GM18508 (cell line): ENCODE results near the gene PLS3.

Source experiments
- ATAC-seq: cut with Tn5 transposase; IDR thresholded peaks from one replicate; pipeline ENCODE4 v1.9.1; 2021; ENCODE audit warnings: moderate number of reproducible peaks; ENCODE audit not compliant: insufficient read depth, unreplicated experiment

Gene PLS3

DNA sequence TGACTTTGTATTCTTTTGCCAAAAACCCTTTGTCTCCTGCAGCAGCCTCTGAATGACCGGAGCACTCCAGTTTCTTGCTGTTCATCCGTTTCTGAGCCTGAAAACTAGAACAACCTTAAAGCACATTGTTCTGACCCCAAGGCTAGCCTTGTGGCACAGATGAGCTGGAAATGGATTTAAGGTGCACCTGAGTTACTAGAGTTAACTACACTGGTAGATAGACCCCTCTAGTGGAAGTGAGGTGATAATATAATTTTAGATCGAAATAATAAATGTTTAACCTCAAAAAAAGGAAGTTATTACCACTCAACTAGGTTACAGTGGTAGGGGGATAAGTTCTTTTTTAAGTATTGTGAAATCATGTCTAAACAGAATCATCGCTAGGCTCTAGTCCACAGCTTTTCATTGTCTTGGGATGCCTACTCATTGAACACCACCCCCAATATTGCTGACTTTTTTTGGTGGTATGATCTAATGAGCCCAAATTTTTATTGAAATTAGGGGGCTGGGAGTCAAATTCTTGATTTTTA lies 2.7 kb downstream of the PLS3 start:
- no peak for ATAC-seq

DNA sequence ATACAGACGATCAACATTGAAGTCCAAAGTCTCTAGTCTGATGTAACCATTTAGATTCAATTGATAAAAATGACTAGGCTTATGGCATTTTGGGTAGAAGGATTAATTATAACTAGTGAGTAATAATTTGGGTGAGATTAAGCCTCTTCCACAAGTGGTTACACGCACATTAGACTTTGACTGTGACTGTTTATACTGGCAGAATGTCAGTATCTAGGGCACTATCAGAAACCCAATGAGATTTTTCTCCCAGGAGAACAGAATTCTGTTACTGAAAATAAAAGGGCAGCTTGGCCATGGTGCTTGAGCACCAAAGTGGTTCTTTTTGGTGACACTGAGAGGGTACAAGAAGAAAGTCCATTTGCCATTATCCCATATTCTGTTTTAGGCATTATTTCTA lies 3.3 kb downstream of the PLS3 start:
- ATAC-seq, result no peak

DNA sequence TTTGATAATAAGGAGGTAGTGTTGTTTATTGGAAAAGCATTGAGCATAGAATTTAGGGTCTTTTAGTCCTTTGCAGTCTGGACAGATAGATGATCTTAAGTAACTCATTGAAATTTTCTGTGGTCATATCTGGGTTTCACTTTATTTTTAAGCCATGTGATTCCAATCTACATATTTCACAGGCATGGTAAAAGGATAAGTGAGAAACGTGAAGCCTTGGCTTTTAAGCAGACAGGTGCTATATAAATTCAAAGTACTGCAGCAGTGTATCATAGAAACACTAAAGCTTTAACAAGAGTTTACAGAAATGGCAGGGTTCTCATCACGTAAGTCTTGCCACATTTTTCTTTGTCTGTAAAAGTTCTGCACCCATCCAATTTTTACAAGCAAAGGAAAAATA lies 4.9 kb downstream of the PLS3 start:
- ATAC-seq, result no peak

DNA sequence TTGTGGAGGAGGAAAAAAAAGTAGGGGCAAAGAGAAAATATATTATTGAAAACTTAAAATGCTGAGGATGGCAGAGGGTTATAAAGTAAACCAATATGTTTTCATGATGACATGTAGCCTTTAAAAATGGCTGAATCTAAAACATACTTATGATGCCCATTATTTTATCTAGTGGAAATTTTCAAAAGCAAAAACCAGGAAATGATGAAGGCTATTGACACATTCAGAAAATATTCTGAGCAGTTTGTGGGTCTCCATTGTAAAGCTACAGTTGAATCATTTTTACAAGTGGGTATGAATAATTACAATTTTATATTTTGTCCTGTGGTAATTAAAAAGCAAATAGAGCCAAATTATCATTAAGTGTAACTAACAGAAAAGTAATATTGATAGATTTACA lies 10.7 kb downstream of the PLS3 start:
- ATAC-seq, result no peak

DNA sequence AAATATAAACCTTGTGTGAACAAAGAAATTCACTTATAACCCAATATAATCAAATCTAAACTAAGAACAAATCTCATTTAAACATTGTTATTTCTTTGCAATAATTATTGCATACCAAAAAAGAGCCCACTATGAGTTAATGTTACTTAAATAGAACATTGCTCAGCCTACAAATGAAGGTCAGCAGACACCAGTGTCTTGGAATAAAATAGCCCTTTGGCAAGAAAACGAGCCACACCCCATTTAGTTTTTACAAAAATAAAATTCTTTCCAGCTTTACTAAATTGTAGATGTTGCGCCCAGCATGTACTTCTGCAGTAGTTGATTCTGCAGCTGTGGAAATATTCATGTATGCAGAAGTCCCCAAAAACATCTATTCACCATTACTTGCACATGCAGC lies 12.2 kb downstream of the PLS3 start:
- no peak for ATAC-seq

DNA sequence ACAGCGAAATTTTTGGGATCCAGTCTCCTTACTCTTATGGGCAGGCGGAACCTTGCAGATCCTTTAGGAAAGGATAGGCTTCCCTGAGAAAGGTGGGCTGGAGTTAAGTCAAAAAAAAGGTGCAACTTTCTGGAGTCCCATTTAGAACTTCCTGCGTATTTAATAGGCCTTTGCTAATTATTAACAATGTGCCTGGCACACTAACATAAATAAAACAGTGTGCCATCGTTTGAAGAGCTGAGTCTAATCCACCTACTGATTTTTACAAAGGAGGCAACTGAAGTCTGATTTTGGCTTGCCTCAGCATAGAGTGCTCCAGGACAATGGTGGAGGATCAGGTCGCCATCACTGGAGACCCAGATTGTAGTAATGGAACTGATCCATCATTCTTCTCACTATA lies 15.7 kb downstream of the PLS3 start:
- no peak for ATAC-seq

DNA sequence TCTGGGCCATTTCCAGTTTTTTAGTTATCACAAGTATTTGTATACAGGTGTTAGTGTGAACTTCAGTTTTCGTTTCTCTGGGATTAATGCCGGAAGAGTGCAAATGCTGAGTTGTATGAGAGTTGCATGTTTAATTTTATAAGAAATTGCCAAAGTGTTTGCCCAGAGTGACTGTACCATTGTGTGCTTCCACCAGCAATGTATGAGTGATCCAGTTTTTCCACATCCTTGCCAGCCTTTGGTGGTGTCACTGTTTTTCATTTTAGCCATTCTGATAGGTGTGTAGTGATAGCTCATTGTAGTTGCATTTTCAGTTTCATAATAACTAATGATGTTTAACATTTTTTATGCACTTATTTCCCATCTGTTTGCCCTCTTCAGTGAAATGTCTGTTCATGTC lies 18.4 kb downstream of the PLS3 start:
- no peak for ATAC-seq

DNA sequence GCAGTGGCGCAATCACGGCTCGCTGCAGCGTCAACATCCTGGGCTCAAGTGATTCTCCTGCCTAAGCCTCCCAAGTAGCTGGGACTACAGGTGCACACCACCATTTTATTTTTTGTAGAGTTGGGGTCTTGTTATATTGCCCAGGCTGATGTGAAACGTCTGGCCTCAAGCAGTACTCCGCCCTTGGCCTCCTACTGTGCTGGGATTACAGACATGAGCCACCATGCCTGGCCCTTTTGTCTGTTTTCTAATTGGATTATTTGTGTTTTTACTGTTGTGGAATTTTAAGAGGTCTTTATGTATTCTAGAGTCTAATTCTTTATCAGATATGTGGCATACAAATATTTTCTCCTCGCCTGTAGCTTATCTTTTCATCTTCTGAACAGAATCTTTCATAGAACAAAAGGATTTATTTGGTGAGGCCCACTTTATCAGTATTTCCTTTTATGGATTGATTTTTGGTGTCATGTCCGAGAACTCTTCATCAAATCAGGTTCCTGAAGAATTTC lies 18.9 kb downstream of the PLS3 start:
- ATAC-seq, result no peak

DNA sequence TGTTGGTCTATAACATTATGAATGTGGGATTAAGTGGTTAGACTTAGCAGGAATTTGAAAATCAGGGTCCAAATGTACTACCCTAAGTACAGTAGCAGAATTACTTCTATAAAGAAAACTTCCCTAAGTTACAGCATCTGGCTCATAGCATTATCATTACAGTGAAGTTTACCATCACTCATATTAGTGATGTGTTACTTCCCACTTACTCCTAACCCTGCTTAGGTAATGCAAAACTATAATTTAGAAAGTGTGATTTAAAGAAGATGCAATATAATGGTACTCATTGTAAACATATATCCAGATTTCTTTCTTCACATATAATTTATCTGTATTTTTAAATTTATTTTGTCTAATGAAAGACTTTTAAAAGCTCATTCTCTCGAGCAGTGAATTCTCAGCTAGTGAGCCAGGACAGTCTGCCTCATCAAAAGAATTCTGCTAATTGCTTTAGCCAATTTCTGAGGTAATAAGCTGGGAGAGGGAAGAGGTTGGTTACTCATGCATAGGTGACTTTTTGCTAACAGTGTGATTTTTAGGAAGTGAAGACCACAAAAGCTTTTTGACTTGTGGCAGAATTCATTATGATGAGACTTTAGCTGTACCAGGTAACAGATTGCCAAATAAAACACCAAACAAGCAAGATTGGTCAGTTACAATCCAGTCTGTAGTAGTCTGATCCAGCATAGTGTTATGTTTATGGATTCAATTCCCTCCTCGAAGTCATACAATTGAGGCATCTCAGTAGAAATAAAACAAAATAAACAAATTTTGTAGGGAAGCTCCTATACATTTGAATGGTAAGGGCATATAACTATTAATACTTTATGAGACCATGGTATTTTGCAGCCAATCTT lies 21.0 kb downstream of the PLS3 start:
- ATAC-seq, result no peak

DNA sequence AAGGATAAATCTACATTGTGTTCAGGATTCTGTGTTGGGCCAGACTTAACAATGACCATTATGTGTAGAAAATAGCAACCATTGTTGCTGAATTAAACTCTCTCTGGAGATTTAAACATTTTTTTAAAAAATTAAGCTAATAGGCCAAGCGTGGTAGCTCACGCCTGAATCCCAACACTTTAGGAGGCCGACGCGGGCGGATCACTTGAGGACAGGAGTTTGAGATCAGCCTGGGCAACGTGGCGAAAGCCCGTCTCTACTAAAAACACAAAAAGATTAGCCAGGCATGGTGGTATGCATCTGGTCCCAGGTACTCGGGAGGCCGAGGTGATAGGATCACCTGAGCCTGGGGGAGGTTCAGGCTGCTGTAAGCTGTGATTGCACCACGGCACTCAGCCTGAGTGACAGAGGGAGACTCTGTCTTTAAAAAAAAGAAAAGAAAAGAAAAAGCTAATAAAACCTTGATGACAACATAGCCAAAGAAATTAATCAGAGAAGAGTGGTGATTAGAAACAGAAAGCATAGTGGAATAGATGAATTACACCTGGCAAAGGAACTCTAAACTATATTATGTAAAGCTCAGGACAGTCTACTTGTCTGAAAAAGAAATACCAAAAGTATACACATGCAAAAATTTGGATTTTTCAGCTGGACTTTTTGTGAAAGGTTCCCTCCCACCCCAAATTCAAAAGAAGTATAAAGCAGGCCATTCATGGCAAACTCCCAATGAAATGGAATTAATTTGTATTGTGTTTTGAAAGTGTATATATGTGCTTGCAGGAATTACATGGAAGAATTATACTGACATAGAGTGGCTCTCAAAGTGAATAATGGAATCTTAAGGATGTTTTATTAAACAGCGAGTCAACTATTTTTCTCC lies 21.9 kb downstream of the PLS3 start:
- ATAC-seq, result no peak

DNA sequence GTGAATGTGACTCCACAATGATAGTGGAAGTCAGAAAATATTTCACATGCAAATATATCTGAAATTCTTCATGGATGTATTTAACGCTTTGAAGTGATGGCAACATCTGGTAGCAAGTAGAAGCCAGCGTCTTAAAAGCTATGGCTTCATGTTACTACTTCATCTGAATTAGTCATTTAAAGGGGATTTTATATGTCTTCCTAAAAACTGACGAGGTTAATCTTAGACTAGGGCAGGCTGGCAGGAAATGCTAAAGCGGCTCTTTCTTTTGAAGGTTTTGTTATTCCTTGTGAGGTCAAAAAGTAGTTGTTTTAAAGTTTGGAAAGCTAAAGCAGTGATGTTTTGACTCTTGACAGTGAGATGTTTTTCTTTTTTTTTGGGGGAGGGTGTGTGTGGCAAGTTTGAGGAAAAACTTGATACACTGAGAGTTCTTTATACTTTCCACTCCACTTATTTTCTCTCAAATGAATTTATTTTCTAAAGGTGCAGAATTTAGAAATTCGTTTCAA lies 22.6 kb downstream of the PLS3 start:
- no peak for ATAC-seq

DNA sequence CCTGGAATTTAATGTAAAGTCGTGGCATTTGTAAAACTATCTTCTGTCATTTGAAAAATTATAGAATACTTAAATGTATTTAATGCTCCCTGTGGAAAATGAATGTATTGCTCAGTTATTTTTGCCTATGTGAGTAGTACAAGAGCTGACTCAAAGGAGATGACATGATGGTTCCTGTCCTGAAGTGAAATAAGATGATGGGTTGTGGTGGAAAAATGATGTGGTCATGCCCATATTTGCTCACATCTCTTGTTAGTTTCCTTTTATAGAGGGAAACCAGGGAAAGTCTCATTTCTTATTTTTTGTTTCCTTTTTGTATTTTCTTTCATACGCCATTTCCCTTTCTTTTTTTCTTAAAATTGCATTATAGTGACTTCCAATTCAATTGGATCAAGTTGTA lies 23.7 kb downstream of the PLS3 start:
- no peak for ATAC-seq

DNA sequence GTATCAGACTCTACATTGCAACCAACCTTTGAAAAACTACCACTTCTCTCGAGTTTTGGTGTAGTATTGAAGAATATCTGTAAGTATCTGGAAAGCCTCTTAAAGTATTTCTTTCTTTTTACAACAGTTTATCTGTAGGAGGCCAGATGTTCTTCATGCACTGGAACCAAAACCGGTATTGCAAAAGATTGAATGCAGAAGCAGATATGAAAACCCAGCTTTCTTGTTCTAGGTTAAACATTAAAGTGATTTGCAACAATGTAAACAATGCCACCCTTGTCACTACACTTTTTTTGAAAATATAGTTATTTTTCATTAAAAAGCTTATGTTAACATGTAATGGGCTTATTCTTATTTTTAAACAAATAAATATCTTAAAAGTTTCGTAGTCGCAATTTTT lies 27.2 kb downstream of the PLS3 start:
- ATAC-seq, result no peak

DNA sequence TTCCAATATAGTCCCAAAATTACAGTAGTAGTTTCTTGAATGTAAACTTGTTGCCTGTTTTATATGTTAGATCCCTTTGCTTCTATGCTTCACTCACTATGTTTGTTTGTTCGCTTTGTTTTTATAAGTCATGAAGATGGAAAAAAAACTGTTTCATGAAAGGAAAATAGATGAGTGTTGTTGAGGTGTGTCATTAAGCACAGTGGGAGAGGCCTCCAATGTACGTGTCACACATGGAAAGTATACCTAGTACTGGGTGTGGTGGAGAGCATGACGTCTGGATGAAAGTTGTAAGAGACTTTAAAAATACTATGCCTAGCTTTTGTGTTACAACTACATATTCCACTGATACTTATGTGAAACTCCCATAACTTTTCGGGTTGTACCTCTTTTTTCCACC lies 28.4 kb downstream of the PLS3 start:
- no peak for ATAC-seq

DNA sequence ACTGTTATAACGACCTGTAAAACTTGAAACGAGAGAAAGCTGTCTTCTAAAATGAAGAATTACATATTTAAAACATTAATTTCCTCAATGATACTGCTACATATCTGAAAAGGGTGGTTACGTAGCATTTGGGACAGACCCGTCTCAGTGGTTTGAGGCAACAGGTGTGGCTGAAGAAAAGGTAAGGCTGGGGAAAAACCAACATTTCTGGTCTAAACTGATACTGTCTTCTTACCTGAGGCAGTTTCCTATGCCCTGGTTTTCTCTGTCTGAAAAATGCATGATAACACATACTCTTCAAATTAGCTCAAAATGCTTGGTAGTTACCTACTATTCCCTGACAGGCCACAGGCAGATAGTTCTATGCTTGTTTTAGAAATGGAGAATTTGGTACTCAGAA lies 30.4 kb downstream of the PLS3 start:
- no peak for ATAC-seq

DNA sequence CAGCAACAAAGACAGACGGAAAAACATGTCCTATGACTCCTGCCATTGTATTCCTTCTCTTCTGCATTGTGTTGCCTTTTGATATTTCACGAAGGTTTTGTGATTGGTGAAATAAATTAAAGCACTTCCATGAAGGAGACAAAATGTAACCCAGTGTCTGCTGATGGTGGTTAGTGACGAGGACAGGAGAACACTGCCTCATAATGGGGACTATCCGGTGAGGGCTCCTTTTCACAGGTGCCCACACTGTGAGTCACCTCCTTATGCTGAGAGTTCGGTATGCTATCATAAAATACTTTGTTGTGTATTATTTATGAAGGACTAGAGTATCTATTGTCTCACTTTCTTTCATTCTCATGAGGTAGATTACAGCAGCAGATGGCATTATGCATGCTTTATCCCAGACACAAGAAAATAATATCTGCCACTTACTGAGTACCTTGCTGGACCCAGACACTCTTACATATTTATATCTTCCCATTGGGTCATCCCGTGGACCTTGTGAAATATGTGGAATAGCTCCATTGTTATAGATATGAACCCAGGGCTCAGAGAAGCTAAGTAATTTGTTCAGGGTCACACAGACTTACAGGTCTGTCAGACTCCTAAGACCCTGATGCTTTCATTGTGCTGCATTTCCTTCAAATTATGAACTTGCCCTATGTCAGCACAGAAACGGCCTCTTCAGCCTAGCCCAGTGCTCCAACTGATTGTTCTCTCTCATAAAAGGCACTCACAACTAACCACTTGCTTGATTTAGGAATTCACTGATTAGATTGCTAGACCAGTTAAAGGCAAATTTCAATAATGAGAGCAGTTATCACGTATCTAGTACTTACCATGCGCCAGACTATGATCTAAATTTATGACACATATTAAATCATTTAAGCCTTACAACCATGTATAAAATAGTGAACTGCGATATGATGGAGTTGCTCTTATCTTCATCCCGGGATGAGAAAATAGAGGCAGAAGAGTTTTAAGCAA lies 31.2 kb downstream of the PLS3 start:
- no peak for ATAC-seq

DNA sequence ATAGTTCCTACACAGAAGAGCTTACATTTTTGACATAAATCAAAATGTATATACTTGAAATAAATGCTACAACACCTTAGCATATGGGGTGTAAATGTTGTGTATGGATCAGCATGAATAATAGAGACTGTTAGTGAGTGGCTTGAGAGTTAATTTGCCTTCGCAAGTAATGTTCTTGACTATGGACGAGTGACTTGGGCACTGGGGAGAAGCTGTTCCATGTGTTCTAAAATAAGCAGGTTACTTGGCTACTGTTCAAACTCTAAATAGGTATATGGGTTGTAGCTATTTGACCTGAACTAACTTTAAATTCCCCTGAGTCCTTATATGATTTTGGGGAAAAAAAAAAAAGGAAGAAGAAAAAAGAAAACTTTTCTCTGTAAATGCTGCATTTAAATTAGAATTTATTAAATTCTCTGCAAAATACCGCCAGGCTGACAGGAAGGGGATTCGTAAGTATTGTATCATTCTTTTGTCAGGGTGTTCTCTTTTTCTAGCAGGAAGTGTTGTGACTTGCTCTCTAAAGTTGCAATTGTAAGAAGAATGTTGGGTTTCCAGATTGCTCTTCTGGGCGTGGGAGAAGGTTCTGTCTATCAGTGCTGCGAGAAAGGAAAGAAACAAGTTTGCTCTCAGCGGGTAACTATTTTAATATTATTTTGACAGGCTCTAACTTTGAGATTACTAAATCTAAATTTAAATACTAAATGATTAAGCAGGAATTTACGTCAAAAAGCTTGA lies 32.2 kb downstream of the PLS3 start:
- no peak for ATAC-seq

DNA sequence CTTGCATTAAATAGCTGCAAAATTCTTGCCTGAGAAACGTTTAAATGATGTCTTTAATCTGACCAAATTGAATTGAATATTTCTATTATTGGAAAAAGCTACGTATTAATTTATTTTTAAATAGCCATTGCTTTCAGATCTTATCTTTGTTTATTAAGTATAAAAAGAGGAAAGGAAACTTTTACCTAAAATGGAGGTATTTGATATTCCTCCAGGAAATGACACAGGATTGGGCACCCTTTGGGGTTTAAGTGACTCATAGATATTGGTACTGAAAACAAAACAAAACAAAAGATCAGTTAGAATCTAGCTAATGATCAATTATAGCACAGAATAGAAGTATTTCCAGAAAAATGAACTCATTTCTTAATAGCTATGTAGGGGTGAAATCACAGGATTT lies 34.1 kb downstream of the PLS3 start:
- no peak for ATAC-seq

DNA sequence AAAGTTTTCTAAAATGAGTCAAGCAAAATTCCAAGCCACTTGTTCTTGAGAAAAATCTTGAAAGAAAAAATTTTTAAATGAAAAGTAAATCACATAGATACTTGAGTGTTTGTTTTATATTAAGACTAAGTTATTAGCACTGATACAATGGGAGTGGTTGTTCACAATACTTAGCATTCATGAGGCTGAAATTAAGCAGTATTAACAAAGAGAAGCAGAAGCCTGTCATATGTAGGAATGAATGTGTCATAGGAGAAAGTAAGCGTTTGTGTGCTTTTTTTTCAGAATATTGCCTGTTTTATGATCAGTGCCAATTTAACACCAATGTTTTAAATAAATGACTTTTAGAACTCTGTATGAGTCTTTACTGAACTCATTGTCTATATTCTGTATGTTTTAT lies 37.6 kb downstream of the PLS3 start:
- no peak for ATAC-seq
